ENCODE results near the gene CAMK2A. TPM values are rescaled to one million over a fixed set of nuclear protein-coding genes. Genes with fewer than 3 reads are reported as not detected.
A peak's percentile ranks its signal among the peaks of the same experiment; 100 is the strongest.

The CAMK2A gene
- total RNA-seq, 1 donor from 2014 or later: 1.2 TPM

DNA sequence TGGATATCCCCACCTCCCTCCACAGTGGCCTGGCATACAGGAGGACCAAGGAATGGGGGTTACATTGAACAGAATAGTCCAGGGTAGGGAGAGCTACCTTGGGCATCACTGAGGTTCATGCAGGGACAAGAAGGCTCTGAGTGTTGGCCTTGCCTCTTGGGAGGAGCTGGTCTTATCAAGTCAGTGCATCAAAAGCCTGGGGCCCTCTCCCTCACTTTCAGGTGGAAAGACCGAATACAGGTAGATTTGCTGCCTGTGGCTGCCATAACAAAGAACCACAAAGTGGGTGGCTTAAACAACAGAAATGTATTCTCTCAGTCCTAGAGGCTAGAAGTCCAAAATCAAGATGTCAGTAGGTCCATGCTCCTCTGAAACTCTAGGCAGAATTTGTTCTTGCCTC, 31.6 kb upstream of the CAMK2A start:
- H3K4me1 Mint-ChIP-seq (ENCODE audit: low read depth, unreplicated experiment): peaks cover 42% of the 10 kb centered on the region
- H3K27me3 ChIP-seq (ENCODE audit: insufficient read depth, low read length): no peaks in the 10 kb centered on the region
- TF ChIP-seq, protein P1, sequence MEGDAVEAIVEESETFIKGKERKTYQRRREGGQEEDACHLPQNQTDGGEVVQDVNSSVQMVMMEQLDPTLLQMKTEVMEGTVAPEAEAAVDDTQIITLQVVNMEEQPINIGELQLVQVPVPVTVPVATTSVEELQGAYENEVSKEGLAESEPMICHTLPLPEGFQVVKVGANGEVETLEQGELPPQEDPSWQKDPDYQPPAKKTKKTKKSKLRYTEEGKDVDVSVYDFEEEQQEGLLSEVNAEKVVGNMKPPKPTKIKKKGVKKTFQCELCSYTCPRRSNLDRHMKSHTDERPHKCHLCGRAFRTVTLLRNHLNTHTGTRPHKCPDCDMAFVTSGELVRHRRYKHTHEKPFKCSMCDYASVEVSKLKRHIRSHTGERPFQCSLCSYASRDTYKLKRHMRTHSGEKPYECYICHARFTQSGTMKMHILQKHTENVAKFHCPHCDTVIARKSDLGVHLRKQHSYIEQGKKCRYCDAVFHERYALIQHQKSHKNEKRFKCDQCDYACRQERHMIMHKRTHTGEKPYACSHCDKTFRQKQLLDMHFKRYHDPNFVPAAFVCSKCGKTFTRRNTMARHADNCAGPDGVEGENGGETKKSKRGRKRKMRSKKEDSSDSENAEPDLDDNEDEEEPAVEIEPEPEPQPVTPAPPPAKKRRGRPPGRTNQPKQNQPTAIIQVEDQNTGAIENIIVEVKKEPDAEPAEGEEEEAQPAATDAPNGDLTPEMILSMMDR (IDR thresholded peaks at IDR 0.05; ENCODE audit: insufficient read depth, low read depth, low read length): no peak
- no peaks in the 10 kb centered on the region for H3K9me3 Mint-ChIP-seq (ENCODE audit: unreplicated experiment)
- H3K4me2 ChIP-seq (ENCODE audit: low read length): no peak overlapping the region
- H3K27ac ChIP-seq (ENCODE audit: low read depth, low read length): no peak overlapping the region
- DNase-seq (ENCODE audit: low read depth) (no peak), FAIRE-seq (no peak)
- no peaks in the 10 kb centered on the region for H4K20me1 ChIP-seq (ENCODE audit: insufficient read depth, low read length)
- peaks cover 3% of the 10 kb centered on the region for H3K36me3 Mint-ChIP-seq (ENCODE audit: low read depth, unreplicated experiment)
- no peak overlapping the region for H2AFZ ChIP-seq (ENCODE audit: low read depth, low read length)
- H3K79me2 ChIP-seq (ENCODE audit: insufficient read depth, low read length): no peaks in the 10 kb centered on the region
- no peaks in the 10 kb centered on the region for H3K36me3 ChIP-seq (ENCODE audit: insufficient read depth, low read length)
- peaks cover 42% of the 10 kb centered on the region for H3K4me1 ChIP-seq (ENCODE audit: insufficient read depth, low read length)
- H3K27ac Mint-ChIP-seq (ENCODE audit: unreplicated experiment): no peak overlapping the region
- no peak overlapping the region for H3K9ac ChIP-seq (ENCODE audit: low read length)
- H3K4me3 ChIP-seq (ENCODE audit: insufficient read depth, low read depth, low read length): no peak overlapping the region
- H3K4me3 Mint-ChIP-seq (ENCODE audit: unreplicated experiment): no peak overlapping the region
- H3K27me3 Mint-ChIP-seq (ENCODE audit: low read depth, unreplicated experiment): peaks cover 8% of the 10 kb centered on the region
- H3K9me3 ChIP-seq (ENCODE audit: insufficient read depth, low read depth, low read length): no peaks in the 10 kb centered on the region

GRCh38 chr5:150320044-150320613, 30.6 kb upstream of the CAMK2A start:
- TF ChIP-seq, protein P1 (IDR thresholded peaks at IDR 0.05; ENCODE audit: insufficient read depth, low read depth, low read length): no peak
- TF ChIP-seq EZH2 (IDR thresholded peaks at IDR 0.05; ENCODE audit: insufficient read depth, low read length): no peak
- H3K4me2 ChIP-seq (ENCODE audit: low read length): no peak overlapping the region
- Mint-ChIP-seq H3K9me3 (ENCODE audit: unreplicated experiment) (no peaks in the 10 kb centered on the region), H3K27me3 (ENCODE audit: low read depth, unreplicated experiment) (peaks cover 3% of the 10 kb centered on the region), H3K4me1 (ENCODE audit: low read depth, unreplicated experiment) (peaks cover 42% of the 10 kb centered on the region), H3K4me3 (ENCODE audit: unreplicated experiment) (no peak overlapping the region), H3K36me3 (ENCODE audit: low read depth, unreplicated experiment) (peaks cover 3% of the 10 kb centered on the region), H3K27ac (ENCODE audit: unreplicated experiment) (peak overlapping the region; percentile 85)
- H2AFZ ChIP-seq (ENCODE audit: low read depth, low read length): peak overlapping the region; percentile 27
- no peak overlapping the region for H3K9ac ChIP-seq (ENCODE audit: low read length)
- FAIRE-seq (peak; percentile 75), DNase-seq (ENCODE audit: low read depth) (peak; percentile 89)
- H3K4me1 ChIP-seq (ENCODE audit: insufficient read depth, low read length): peaks cover 42% of the 10 kb centered on the region
- no peaks in the 10 kb centered on the region for H3K27me3 ChIP-seq (ENCODE audit: insufficient read depth, low read length)
- H4K20me1 ChIP-seq (ENCODE audit: insufficient read depth, low read length): no peaks in the 10 kb centered on the region
- no peak overlapping the region for H3K4me3 ChIP-seq (ENCODE audit: insufficient read depth, low read depth, low read length)
- no peaks in the 10 kb centered on the region for H3K36me3 ChIP-seq (ENCODE audit: insufficient read depth, low read length)
- no peaks in the 10 kb centered on the region for H3K79me2 ChIP-seq (ENCODE audit: insufficient read depth, low read length)
- peak overlapping the region; percentile 29 for H3K27ac ChIP-seq (ENCODE audit: low read depth, low read length)
- no peaks in the 10 kb centered on the region for H3K9me3 ChIP-seq (ENCODE audit: insufficient read depth, low read depth, low read length)

DNA sequence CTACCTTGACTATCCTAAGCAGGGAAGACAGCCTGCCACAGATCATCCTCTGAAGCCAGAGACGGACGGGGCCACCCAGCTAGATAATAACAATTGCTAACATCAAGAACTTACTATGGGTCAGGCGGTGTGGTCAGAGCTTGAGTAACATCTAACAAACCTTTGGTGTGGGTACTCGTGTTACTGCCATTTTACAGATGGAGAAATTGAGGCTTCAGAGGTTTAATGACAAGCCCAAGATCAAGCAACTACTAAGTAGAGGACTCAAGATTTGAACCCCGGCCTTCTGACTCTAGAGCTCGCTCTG, 29.9 kb upstream of the CAMK2A start:
- no peaks in the 10 kb centered on the region for H3K79me2 ChIP-seq (ENCODE audit: insufficient read depth, low read length)
- no peaks in the 10 kb centered on the region for H3K27me3 Mint-ChIP-seq (ENCODE audit: low read depth, unreplicated experiment)
- H3K4me3 Mint-ChIP-seq (ENCODE audit: unreplicated experiment): no peak overlapping the region
- no peaks in the 10 kb centered on the region for H3K36me3 ChIP-seq (ENCODE audit: insufficient read depth, low read length)
- peaks cover 42% of the 10 kb centered on the region for H3K4me1 ChIP-seq (ENCODE audit: insufficient read depth, low read length)
- DNase-seq (ENCODE audit: low read depth) (no peak), FAIRE-seq (no peak)
- peaks cover 46% of the 10 kb centered on the region for H3K4me1 Mint-ChIP-seq (ENCODE audit: low read depth, unreplicated experiment)
- no peaks in the 10 kb centered on the region for H4K20me1 ChIP-seq (ENCODE audit: insufficient read depth, low read length)
- H3K27me3 ChIP-seq (ENCODE audit: insufficient read depth, low read length): no peaks in the 10 kb centered on the region
- no peak overlapping the region for H3K9ac ChIP-seq (ENCODE audit: low read length)
- no peak overlapping the region for H2AFZ ChIP-seq (ENCODE audit: low read depth, low read length)
- no peaks in the 10 kb centered on the region for H3K9me3 Mint-ChIP-seq (ENCODE audit: unreplicated experiment)
- TF ChIP-seq, protein P1 (IDR thresholded peaks at IDR 0.05; ENCODE audit: insufficient read depth, low read depth, low read length): no peak
- no peak for TF ChIP-seq EZH2 (IDR thresholded peaks at IDR 0.05; ENCODE audit: insufficient read depth, low read length)
- no peaks in the 10 kb centered on the region for H3K9me3 ChIP-seq (ENCODE audit: insufficient read depth, low read depth, low read length)
- peak overlapping the region; percentile 29 for H3K27ac ChIP-seq (ENCODE audit: low read depth, low read length)
- H3K27ac Mint-ChIP-seq (ENCODE audit: unreplicated experiment): peak overlapping the region; percentile 85
- H3K36me3 Mint-ChIP-seq (ENCODE audit: low read depth, unreplicated experiment): peaks cover 3% of the 10 kb centered on the region
- no peak overlapping the region for H3K4me2 ChIP-seq (ENCODE audit: low read length)
- no peak overlapping the region for H3K4me3 ChIP-seq (ENCODE audit: insufficient read depth, low read depth, low read length)
